Sigmoid colon (tissue), 4 donors: Measurements from ENCODE around the gene LYPD6.
A peak's percentile ranks its signal among the peaks of the same experiment; 100 is the strongest.

Experiments used
- EP300 ChIP-seq, 4 donors: sonication (generic); formaldehyde crosslinking; IDR thresholded peaks; one replicate each; pipeline ENCODE4 v1.6.1; 2017; ENCODE audit warnings: antibody characterized with exemption in 4 of 4
- POLR2A ChIP-seq, 2 donors: fragments of 450-650 bp; IDR thresholded peaks; one replicate each; pipeline ENCODE4 v1.6.1; 2016; ENCODE audit warnings: antibody characterized with exemption in 2 of 2, mild to moderate bottlenecking in 2 of 2, moderate library complexity in 2 of 2
- POLR2AphosphoS5 ChIP-seq, 4 donors: sonication (generic); formaldehyde crosslinking; IDR thresholded peaks; one replicate each; pipeline ENCODE4 v1.6.1; 2017; ENCODE audit warnings: antibody characterized with exemption in 4 of 4
- TF ChIP-seq, protein P1 (sequence below), 4 experiments: fragments of 450-650 bp in 3 of 4; fragments of 200-600 bp in 1 of 4; IDR thresholded peaks; one replicate each; pipeline ENCODE4 v1.5.1; 2016 to 2019; ENCODE audit warnings: antibody characterized with exemption in 4 of 4, mild to moderate bottlenecking in 3 of 4, moderate library complexity in 2 of 4

DNA sequence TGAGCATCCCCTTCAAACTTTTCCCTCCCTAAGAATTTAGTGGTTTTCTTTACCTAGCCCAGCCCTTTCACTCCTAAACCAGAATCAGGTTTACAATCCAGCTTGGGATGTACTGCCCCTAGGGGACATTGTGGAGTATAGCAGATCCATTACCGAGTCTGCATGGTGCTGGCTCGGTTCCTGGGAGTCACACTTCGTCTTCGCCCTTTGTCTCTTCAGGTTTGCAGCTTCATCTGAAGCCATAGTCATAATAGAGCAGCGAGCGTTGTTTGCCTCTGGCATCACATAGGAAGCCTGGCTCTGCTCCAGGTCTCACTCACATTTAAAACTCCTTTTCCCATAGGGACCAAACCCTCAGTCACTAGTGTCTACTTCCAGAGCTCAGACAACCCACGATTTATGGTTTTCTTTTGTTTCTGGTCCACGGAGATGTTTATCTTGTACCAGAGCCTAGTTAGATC, 16.8 kb upstream of the LYPD6 start:
- TF ChIP-seq, protein P1, sequence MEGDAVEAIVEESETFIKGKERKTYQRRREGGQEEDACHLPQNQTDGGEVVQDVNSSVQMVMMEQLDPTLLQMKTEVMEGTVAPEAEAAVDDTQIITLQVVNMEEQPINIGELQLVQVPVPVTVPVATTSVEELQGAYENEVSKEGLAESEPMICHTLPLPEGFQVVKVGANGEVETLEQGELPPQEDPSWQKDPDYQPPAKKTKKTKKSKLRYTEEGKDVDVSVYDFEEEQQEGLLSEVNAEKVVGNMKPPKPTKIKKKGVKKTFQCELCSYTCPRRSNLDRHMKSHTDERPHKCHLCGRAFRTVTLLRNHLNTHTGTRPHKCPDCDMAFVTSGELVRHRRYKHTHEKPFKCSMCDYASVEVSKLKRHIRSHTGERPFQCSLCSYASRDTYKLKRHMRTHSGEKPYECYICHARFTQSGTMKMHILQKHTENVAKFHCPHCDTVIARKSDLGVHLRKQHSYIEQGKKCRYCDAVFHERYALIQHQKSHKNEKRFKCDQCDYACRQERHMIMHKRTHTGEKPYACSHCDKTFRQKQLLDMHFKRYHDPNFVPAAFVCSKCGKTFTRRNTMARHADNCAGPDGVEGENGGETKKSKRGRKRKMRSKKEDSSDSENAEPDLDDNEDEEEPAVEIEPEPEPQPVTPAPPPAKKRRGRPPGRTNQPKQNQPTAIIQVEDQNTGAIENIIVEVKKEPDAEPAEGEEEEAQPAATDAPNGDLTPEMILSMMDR (IDR thresholded peaks at IDR 0.05): peak in 3 of 4 experiments; percentile 47 to 65 (median 54)
- TF ChIP-seq POLR2A (IDR thresholded peaks at IDR 0.05) (no peak), POLR2AphosphoS5 (IDR thresholded peaks at IDR 0.05) (no peak), EP300 (IDR thresholded peaks at IDR 0.05) (no peak)
